Measurements from ENCODE around the gene DSE.

GRCh38 chr6:116323863-116324262 lies 46.9 kb upstream of the DSE start:
- TF ChIP-seq FOXM1 (IDR thresholded peaks at IDR 0.05; ENCODE audit: borderline replicate concordance, low read depth) (no peak), CEBPB (IDR thresholded peaks at IDR 0.05) (no peak), YY1 (IDR thresholded peaks at IDR 0.05; ENCODE audit: low read depth) (no peak), REST (IDR thresholded peaks at IDR 0.05; ENCODE audit: low read depth) (no peak), EP300 (IDR thresholded peaks at IDR 0.05; ENCODE audit: borderline replicate concordance) (no peak), MAX (IDR thresholded peaks at IDR 0.05) (no peak), TCF12 (IDR thresholded peaks at IDR 0.05; ENCODE audit: low read depth) (no peak), NFIC (IDR thresholded peaks at IDR 0.05) (no peak), EGR1 (IDR thresholded peaks at IDR 0.05) (no peak), USF1 (IDR thresholded peaks at IDR 0.05) (no peak), CREB1 (IDR thresholded peaks at IDR 0.05; ENCODE audit: low read depth) (no peak), TAF1 (IDR thresholded peaks at IDR 0.05; ENCODE audit: low read depth) (no peak), TEAD4 (IDR thresholded peaks at IDR 0.05) (no peak)
